Liver (tissue), 3 donors: ENCODE results near the gene C1QTNF3.
A peak's percentile ranks its signal among the peaks of the same experiment; 100 is the strongest.
"Not testable (repeated sequence)": the region's sequence is repeated elsewhere in the genome, so short reads cannot be mapped to it uniquely, and the experiment has no call there.

ENCODE experiments used
- EGR1 ChIP-seq, 2 donors: IDR thresholded peaks; 2 replicates each; pipeline ENCODE4 v1.6.1; 2016 to 2018; ENCODE audit warnings: antibody characterized with exemption in 2 of 2, low read depth in 2 of 2
- RAD21 ChIP-seq, 2 donors: IDR thresholded peaks; 2 replicates each; pipeline ENCODE4 v1.6.1; 2016; ENCODE audit warnings: antibody characterized with exemption in 2 of 2, mild to moderate bottlenecking in 2 of 2
- TF ChIP-seq, protein P1 (sequence below): fragments of 150-350 bp; IDR thresholded peaks from 2 replicates; pipeline ENCODE4 v1.5.1; 2017; ENCODE audit warnings: improper control_type of control experiment, low read depth, low read length; ENCODE audit not compliant: missing input control
- TF ChIP-seq, protein P2 (sequence below): IDR thresholded peaks from 2 replicates; pipeline ENCODE4 v1.6.1; 2016; ENCODE audit warnings: antibody characterized with exemption, mild to moderate bottlenecking
- TF ChIP-seq, protein P3 (sequence below): IDR thresholded peaks from 2 replicates; pipeline ENCODE4 v1.6.1; 2016; ENCODE audit warnings: antibody characterized with exemption
- donor health status: healthy.
- donor health status: healthy.

DNA sequence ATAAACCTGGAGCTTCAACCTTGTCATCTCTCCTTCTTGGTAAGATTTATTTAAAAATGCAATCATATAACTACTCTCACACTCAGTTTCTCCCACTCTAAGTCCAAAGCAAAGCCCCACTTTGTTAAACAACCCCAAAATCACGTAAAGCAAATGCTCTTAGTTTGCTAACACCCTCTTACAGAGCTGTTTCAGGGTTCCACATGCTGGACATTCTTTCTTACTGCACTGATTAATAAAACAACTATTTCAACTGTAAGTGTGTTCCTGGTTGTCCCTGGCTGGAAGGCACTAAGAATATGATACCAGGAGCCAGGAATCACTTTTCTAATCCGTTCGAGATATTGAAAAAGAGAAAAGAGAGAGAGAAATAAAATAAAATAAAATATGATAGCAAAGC is 31.5 kb upstream of the C1QTNF3 start:
- TF ChIP-seq, protein P1, sequence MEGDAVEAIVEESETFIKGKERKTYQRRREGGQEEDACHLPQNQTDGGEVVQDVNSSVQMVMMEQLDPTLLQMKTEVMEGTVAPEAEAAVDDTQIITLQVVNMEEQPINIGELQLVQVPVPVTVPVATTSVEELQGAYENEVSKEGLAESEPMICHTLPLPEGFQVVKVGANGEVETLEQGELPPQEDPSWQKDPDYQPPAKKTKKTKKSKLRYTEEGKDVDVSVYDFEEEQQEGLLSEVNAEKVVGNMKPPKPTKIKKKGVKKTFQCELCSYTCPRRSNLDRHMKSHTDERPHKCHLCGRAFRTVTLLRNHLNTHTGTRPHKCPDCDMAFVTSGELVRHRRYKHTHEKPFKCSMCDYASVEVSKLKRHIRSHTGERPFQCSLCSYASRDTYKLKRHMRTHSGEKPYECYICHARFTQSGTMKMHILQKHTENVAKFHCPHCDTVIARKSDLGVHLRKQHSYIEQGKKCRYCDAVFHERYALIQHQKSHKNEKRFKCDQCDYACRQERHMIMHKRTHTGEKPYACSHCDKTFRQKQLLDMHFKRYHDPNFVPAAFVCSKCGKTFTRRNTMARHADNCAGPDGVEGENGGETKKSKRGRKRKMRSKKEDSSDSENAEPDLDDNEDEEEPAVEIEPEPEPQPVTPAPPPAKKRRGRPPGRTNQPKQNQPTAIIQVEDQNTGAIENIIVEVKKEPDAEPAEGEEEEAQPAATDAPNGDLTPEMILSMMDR = peak; percentile 13
- peak; percentile 53 to 66 for TF ChIP-seq RAD21 (IDR thresholded peaks at IDR 0.05)
- TF ChIP-seq, protein P2, sequence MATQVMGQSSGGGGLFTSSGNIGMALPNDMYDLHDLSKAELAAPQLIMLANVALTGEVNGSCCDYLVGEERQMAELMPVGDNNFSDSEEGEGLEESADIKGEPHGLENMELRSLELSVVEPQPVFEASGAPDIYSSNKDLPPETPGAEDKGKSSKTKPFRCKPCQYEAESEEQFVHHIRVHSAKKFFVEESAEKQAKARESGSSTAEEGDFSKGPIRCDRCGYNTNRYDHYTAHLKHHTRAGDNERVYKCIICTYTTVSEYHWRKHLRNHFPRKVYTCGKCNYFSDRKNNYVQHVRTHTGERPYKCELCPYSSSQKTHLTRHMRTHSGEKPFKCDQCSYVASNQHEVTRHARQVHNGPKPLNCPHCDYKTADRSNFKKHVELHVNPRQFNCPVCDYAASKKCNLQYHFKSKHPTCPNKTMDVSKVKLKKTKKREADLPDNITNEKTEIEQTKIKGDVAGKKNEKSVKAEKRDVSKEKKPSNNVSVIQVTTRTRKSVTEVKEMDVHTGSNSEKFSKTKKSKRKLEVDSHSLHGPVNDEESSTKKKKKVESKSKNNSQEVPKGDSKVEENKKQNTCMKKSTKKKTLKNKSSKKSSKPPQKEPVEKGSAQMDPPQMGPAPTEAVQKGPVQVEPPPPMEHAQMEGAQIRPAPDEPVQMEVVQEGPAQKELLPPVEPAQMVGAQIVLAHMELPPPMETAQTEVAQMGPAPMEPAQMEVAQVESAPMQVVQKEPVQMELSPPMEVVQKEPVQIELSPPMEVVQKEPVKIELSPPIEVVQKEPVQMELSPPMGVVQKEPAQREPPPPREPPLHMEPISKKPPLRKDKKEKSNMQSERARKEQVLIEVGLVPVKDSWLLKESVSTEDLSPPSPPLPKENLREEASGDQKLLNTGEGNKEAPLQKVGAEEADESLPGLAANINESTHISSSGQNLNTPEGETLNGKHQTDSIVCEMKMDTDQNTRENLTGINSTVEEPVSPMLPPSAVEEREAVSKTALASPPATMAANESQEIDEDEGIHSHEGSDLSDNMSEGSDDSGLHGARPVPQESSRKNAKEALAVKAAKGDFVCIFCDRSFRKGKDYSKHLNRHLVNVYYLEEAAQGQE = not testable (repeated sequence)
- TF ChIP-seq EGR1 (IDR thresholded peaks at IDR 0.05; ENCODE audit: low read depth in 2 of 2) = not testable (repeated sequence)
- TF ChIP-seq, protein P3, sequence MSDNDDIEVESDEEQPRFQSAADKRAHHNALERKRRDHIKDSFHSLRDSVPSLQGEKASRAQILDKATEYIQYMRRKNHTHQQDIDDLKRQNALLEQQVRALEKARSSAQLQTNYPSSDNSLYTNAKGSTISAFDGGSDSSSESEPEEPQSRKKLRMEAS = not testable (repeated sequence)
